Stimulated activated CD8-positive, alpha-beta memory T cell treated with anti-CD3 and anti-CD28 coated beads, Interleukin-4, amount 100 ng/mL, for 24 hours (primary cell): ENCODE results near the gene PCDHA11.
"Not testable (repeated sequence)": the region's sequence is repeated elsewhere in the genome, so short reads cannot be mapped to it uniquely, and the experiment has no call there.

ENCODE experiments used
- DNase-seq: peaks from one replicate; pipeline ENCODE4 v3.0.0-alpha.2; 2020; ENCODE audit warnings: low read depth

The PCDHA11 gene, protein sequence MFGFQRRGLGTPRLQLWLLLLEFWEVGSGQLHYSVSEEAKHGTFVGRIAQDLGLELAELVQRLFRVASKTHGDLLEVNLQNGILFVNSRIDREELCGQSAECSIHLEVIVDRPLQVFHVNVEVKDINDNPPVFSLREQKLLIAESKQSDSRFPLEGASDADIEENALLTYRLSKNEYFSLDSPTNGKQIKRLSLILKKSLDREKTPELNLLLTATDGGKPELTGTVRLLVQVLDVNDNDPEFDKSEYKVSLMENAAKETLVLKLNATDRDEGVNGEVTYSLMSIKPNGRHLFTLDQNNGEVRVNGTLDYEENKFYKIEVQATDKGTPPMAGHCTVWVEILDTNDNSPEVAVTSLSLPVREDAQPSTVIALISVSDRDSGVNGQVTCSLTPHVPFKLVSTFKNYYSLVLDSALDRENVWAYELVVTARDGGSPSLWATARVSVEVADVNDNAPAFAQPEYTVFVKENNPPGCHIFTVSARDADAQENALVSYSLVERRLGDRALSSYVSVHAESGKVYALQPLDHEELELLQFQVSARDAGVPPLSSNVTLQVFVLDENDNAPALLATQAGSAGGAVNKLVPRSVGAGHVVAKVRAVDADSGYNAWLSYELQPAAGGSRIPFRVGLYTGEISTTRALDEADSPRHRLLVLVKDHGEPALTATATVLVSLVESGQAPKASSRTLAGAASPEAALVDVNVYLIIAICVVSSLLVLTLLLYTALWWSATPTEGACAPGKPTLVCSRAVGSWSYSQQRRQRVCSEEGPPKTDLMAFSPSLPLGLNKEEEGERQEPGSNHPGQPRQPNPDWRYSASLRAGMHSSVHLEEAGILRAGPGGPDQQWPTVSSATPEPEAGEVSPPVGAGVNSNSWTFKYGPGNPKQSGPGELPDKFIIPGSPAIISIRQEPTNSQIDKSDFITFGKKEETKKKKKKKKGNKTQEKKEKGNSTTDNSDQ

DNA sequence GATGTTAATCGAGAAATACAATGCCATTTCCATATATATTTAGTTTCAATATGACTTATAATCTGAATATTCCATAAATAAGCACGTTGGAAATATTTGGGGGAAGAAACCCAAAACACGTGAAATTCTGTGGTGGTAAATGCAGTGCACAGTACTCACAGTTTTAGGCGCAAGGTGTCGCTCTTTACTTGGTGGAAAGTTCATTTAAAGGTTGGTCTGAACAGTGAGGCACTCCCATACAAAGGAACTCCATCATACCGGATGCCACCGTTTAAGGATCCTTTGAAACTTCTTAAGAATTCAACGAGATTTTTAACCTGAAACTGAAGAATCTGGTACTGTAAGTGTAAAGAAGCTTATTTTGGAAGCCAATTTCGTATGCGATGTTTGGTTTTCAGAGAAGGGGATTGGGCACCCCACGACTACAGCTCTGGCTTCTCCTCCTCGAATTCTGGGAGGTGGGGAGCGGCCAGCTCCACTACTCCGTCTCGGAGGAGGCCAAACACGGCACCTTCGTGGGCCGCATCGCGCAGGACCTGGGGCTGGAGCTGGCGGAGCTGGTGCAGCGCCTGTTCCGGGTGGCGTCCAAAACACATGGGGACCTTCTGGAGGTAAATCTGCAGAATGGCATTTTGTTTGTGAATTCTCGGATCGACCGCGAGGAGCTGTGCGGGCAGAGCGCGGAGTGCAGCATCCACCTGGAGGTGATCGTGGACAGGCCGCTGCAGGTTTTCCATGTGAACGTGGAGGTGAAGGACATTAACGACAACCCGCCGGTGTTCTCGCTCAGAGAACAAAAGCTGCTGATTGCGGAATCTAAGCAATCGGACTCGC, at the start of gene PCDHA11:
Gene PCDHA11, plus strand, starts transcription at position 237 of the 834 bp plus-strand sequence. Its CDS starts 147 bp downstream, at position 384.
- DNase-seq, result no peak

GRCh38 chr5:140821375-140822280, 47.1 kb upstream of the PCDHA11 start, which contains the start of gene PCDHA5:
PCDHA5 (plus strand) TSS chr5:140821613.
- DNase-seq, result no peak

GRCh38 chr5:140822281-140822629, 46.5 kb upstream of the PCDHA11 start:
- DNase-seq, result no peak

GRCh38 chr5:140822969-140823368, 45.8 kb upstream of the PCDHA11 start:
- not testable (repeated sequence) for DNase-seq

GRCh38 chr5:140823475-140823874, 45.3 kb upstream of the PCDHA11 start:
- no peak for DNase-seq

GRCh38 chr5:140827704-140828361, 40.9 kb upstream of the PCDHA11 start, which contains the start of gene PCDHA6:
PCDHA6 (plus strand) TSS chr5:140827960; CDS start chr5:140828092, 132 bp downstream.
- DNase-seq, result no peak

GRCh38 chr5:140828362-140828737, 40.4 kb upstream of the PCDHA11 start:
- no peak for DNase-seq

DNA sequence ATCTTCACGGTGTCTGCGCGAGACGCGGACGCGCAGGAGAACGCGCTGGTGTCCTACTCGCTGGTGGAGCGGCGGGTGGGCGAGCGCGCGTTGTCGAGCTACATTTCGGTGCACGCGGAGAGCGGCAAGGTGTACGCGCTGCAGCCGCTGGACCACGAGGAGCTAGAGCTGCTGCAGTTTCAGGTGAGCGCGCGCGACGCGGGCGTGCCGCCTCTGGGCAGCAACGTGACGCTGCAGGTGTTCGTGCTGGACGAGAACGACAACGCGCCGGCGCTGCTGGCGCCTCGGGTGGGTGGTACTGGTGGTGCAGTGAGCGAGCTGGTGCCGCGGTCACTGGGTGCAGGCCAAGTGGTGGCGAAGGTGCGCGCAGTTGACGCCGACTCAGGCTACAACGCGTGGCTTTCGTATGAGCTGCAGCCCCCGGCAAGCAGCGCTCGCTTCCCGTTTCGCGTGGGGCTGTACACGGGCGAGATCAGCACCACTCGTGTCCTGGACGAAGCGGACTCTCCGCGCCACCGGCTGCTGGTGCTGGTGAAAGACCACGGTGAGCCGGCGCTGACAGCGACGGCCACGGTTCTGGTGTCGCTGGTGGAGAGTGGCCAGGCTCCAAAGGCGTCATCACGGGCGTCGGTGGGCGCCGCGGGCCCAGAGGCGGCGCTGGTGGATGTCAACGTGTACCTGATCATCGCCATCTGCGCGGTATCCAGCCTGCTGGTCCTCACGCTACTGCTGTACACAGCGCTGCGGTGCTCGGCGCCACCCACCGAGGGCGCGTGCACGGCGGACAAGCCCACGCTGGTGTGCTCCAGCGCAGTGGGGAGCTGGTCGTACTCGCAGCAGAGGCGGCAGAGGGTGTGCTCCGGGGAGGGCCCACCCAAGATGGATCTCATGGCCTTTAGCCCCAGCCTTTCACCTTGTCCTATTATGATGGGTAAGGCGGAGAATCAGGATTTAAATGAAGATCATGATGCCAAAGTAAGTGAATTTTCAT, 39.0 kb upstream of the PCDHA11 start:
- not testable (repeated sequence) for DNase-seq

DNA sequence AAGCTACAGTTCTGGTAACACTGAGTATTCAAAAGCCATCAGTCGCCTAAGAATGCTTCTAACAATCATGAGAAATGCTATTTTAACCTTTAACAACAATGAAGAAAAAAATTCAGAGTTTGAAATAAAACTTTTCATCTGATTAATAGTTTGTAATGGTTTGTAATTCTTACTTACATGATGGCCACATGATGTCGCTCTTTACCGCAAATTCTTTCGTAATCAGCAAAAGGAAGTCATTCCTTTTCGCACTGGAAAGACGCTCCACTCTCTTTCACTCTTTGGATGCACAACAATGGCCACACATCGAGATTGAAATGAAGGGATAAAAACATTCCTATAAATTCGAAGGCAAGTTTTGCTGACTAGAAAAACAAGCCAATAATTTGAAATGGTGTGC, 34.8 kb upstream of the PCDHA11 start, which contains the start of gene PCDHA7:
Gene PCDHA7, plus strand, starts transcription at position 277 of the 400 bp plus-strand sequence. Its CDS starts 115 bp downstream, at position 392.
- no peak for DNase-seq

GRCh38 chr5:140834439-140835008, 34.2 kb upstream of the PCDHA11 start:
- DNase-seq, result not testable (repeated sequence)

DNA sequence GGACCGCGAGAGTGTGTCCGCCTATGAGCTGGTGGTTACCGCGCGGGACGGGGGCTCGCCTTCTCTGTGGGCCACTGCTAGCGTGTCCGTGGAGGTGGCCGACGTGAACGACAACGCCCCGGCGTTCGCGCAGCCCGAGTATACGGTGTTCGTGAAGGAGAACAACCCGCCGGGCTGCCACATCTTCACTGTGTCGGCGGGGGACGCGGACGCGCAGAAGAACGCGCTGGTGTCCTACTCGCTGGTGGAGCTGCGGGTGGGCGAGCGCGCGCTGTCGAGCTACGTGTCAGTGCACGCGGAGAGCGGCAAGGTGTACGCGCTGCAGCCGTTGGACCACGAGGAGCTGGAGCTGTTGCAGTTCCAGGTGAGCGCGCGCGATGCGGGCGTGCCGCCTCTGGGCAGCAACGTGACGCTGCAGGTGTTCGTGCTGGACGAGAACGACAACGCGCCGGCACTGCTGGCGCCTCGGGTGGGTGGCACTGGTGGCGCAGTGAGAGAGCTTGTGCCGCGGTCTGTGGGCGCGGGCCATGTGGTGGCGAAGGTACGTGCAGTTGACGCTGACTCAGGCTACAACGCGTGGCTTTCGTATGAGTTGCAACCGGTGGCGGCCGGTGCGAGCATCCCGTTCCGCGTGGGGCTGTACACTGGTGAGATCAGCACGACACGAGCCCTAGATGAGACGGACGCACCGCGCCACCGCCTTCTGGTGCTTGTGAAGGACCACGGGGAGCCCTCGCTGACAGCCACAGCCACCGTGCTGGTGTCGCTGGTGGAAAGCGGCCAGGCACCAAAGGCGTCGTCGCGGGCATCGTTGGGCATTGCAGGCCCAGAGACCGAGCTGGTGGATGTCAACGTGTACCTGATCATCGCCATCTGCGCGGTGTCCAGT, 32.9 kb upstream of the PCDHA11 start:
- DNase-seq, result no peak

DNA sequence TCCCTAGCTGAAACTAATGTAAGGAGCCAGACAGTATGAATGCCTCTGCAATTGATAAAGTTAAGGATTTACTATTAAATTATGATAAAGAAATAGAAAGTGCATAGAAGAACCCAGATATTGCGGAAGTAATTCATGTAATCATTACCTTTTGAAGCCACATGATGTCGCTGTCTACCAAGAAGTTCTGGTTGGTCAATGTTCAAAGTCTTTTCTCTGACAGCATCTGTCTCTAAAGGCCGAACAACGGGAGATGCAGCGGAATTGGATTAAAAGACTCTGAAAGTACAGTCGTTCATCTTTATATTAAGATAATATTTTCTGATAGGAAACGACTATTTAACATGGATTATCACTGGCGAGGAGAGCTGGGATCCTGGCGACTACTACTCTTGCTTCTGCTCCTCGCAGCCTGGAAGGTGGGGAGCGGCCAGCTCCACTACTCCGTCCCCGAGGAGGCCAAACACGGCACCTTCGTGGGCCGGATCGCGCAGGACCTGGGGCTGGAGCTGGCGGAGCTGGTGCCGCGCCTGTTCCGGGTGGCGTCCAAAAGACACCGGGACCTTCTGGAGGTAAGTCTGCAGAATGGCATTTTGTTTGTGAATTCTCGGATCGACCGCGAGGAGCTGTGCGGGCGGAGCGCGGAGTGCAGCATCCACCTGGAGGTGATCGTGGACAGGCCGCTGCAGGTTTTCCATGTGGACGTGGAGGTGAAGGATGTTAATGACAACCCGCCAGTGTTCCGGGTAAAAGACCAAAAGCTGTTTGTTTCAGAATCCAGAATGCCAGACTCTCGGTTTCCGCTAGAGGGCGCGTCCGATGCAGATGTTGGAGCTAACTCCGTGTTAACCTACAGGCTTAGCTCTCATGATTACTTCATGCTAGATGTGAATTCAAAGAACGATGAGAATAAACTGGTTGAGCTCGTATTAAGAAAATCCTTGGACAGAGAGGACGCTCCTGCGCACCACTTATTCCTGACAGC, 27.5 kb upstream of the PCDHA11 start, which contains the start of gene PCDHA8:
Gene PCDHA8, plus strand, starts transcription at position 210 of the 985 bp plus-strand sequence. Its CDS starts 135 bp downstream, at position 345.
- DNase-seq, result no peak

- no peak for DNase-seq
Measured at GRCh38 chr5:140842798-140843733, 25.7 kb upstream of the PCDHA11 start.
